ENCODE data around the gene UTP20. TPM values are rescaled to one million over a fixed set of nuclear protein-coding genes. Genes with fewer than 3 reads are reported as not detected.
"Not testable (repeated sequence)": the region's sequence is repeated elsewhere in the genome, so short reads cannot be mapped to it uniquely, and the experiment has no call there.

The UTP20 gene
- total RNA-seq, 2 donors from 2014 or later, result 11.3 to 15.2 TPM

GRCh38 chr12:101414533-101415119, 134.7 kb downstream of the UTP20 start:
- intact Hi-C loops (cut with DNase I), result no loop called here
- DNase-seq (ENCODE audit: low spot score), result no peak

DNA sequence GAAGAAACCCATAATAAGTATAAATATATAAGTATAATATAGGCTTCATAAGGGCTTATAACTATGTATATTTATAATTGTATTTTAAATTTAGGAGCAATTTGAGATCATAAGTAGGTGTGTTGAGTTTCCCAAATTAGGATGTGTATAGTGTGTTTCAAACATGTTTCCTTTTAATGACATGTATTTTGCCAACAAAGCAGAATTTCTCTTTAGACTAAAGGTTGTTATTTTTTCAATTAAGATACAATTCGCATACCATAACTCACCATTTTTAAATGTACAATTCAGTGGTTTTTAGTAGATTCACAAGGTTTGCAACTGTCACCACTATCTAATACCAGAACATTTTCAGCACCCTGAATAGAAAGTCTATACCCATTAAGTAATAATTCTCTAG, 135.3 kb downstream of the UTP20 start:
- DNase-seq (ENCODE audit: low spot score), result no peak
- intact Hi-C loops (cut with DNase I), result no loop called here

DNA sequence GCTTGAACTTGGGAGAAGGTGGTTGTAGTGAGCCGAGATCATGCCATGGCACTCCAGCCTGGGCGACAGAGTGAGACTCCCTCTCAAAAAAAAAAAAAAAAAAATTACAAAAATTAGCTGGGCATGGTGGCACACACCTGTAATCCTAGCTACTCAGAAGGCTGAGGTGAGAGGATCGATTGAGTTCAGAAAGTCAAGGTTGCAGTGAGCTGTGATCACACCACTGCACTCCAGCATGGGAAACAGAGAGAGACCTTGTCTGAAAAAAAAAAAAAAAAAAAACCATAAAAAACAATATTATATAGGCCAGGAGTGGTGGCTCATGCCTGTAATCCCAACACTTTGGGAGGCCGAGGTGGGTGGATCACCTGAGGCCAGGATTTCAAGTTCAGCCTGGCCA, 142.2 kb downstream of the UTP20 start:
- intact Hi-C loops (cut with DNase I); DNase-seq (ENCODE audit: low spot score): not testable (repeated sequence)

GRCh38 chr12:101424620-101425019, 144.7 kb downstream of the UTP20 start:
- intact Hi-C loops (cut with DNase I), result no loop called here

GRCh38 chr12:101430456-101430855, 150.6 kb downstream of the UTP20 start:
- intact Hi-C loops (cut with DNase I), result no loop called here

More at GRCh38 chr12:101424620-101425019, 144.7 kb downstream of the UTP20 start:
- no peak for DNase-seq (ENCODE audit: low spot score)

DNA sequence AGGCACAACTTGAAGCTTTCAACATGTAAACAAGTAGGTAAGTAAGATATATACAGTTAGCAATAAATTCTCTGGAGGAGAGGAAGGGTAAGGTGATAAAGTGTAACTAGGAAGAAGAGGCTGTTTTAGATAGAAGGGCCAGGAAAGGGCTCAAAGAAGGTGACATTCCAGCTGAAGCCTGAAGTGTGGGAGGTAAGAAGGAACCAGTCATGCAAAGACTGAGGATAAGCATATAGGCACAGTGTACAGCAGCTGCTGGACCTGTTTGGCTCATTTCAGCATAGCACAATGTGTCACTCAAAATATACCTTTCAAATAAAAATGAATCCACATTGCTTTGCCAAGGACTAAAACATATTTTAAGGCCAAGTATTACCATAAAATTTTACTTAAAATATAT, 156.2 kb downstream of the UTP20 start:
- no peak for DNase-seq (ENCODE audit: low spot score)
- intact Hi-C loops (cut with DNase I), result no loop called here

More at GRCh38 chr12:101430456-101430855, 150.6 kb downstream of the UTP20 start:
- no peak for DNase-seq (ENCODE audit: low spot score)

Other genes with a start within 250 kb of the UTP20 start
- not detected for gene SLC5A8, start 69.9 kb upstream of the UTP20 start, total RNA-seq
- 100 to 1,000 TPM; 111 to 121 TPM for gene ARL1, start 127.7 kb downstream of the UTP20 start, total RNA-seq
- not detected for gene SPIC, start 195.2 kb downstream of the UTP20 start, total RNA-seq